HCT116 (cell line): ENCODE data around the gene PIGN. TPM values are rescaled to one million over a fixed set of nuclear protein-coding genes. Genes with fewer than 3 reads are reported as not detected.

Experiments used
- ATAC-seq: fragments of 200-7000 bp; cut with Tn5 transposase; 2 replicates; pipeline ENCODE4 v1.9.1; 2020; ENCODE audit warnings: mild to moderate bottlenecking, moderate library complexity
- BruUV-seq: library from RNA; stranded (reverse); fragments of 400-500 nt; replicated peaks from 2 replicates; lab custom pipeline; 2021; lab: Mats Ljungman, UMichigan
- CTCF ChIA-PET: fragments of 300-600 bp; sonication (Branson Sonifier 250); formaldehyde crosslinking; loops from one replicate; lab custom pipeline; 2021; ENCODE audit warnings: antibody characterized with exemption; lab: Charles Lee
- POLR2A ChIA-PET: fragments of 300-600, 350-600 bp; sonication (Branson Sonifier 250); formaldehyde crosslinking; loops from one replicate; lab custom pipeline; 2021; ENCODE audit warnings: antibody characterized with exemption; lab: Charles Lee
- RAD21 ChIA-PET, 2 experiments: fragments of 300-600 bp; sonication (Branson Sonifier 250); formaldehyde crosslinking; loops; one replicate each; lab custom pipeline; 2023; ENCODE audit warnings: low total read pairs in 2 of 2; ENCODE audit not compliant: uncharacterized antibody in 2 of 2, unreplicated experiment in 2 of 2, low non-redundant PET in 1 of 2; lab: Charles Lee
- DNase-seq: peaks from one replicate; pipeline ENCODE4 v3.0.0-alpha.2; 2010; ENCODE audit warnings: low read depth, low spot score
- H2AFZ ChIP-seq: fragments of 200-600 bp; shearing (Covaris generic), sonication (generic); 2 replicates; pipeline ENCODE4 v1.6.1; 2017; ENCODE audit warnings: low read depth, mixed run types, mixed read lengths, antibody characterized with exemption, low read length; ENCODE audit not compliant: poor library complexity, severe bottlenecking
- H3K27ac ChIP-seq: 2 replicates; pipeline ENCODE4 v1.5.1; 2012; ENCODE audit warnings: low read depth, low read length
- H3K27me3 ChIP-seq: fragments of 200-600 bp; sonication (generic); 2 replicates; pipeline ENCODE4 v1.6.1; 2016; ENCODE audit warnings: mixed run types, low read length, mixed read lengths; ENCODE audit not compliant: insufficient read depth
- H3K36me3 ChIP-seq, 2 experiments: fragments of 200-500 bp in 1 of 2; fragments of 200-600 bp in 1 of 2; sonication (Bioruptor generic) in 1 of 2; sonication (generic) in 1 of 2; 2 replicates each; pipeline versions ENCODE4 v1.5.1 to v1.6.1; 2014 to 2016; ENCODE audit warnings: low read length in 2 of 2, inconsistent platforms in 1 of 2, mixed read lengths in 1 of 2, mixed run types in 1 of 2; ENCODE audit not compliant: insufficient read depth in 2 of 2, control insufficient read depth in 1 of 2
- H3K4me1 ChIP-seq, 2 experiments: fragments of 200-600 bp in 1 of 2; sonication (generic) in 1 of 2; 2 replicates each; pipeline versions ENCODE4 v1.5.1 to v1.6.1; 2012 to 2017; ENCODE audit warnings: low read length in 2 of 2, inconsistent platforms in 1 of 2, mild to moderate bottlenecking in 1 of 2, mixed read lengths in 1 of 2, mixed run types in 1 of 2, moderate library complexity in 1 of 2; ENCODE audit not compliant: insufficient read depth in 2 of 2, control insufficient read depth in 1 of 2
- H3K4me2 ChIP-seq: fragments of 200-600 bp; sonication (generic); 2 replicates; pipeline ENCODE4 v1.6.1; 2017; ENCODE audit warnings: mixed run types, low read length, mixed read lengths
- H3K4me3 ChIP-seq, 2 experiments: fragments of 200-600 bp in 1 of 2; sonication (generic) in 1 of 2; replicated peaks in 1 of 2; 2 replicates each; pipeline ENCODE4 v1.5.1; 2011 to 2016; ENCODE audit warnings: low read length in 2 of 2, control low read depth in 1 of 2, low read depth in 1 of 2, mild to moderate bottlenecking in 1 of 2, mixed read lengths in 1 of 2, mixed run types in 1 of 2
- H3K79me2 ChIP-seq: fragments of 200-600 bp; sonication (generic); 2 replicates; pipeline ENCODE4 v1.6.1; 2017; ENCODE audit warnings: mild to moderate bottlenecking, mixed run types, low read length, moderate library complexity, mixed read lengths; ENCODE audit not compliant: insufficient read depth
- H3K9ac ChIP-seq: fragments of 200-600 bp; sonication (generic); 2 replicates; pipeline ENCODE4 v1.6.1; 2016; ENCODE audit warnings: low read length, mixed read lengths
- H3K9me2 ChIP-seq: fragments of 200-600 bp; sonication (generic), shearing (Covaris generic); 2 replicates; pipeline ENCODE4 v1.6.1; 2017; ENCODE audit warnings: mixed run types, mild to moderate bottlenecking, moderate library complexity; ENCODE audit not compliant: insufficient read depth
- H3K9me3 ChIP-seq, 2 experiments: fragments of 200-500 bp in 1 of 2; fragments of 200-600 bp in 1 of 2; sonication (Bioruptor generic) in 1 of 2; sonication (generic) in 1 of 2; 2 replicates each; pipeline ENCODE4 v1.6.1; 2014 to 2017; ENCODE audit warnings: low read length in 2 of 2, mixed read lengths in 2 of 2, inconsistent platforms in 1 of 2, low read depth in 1 of 2, mild to moderate bottlenecking in 1 of 2, mixed run types in 1 of 2, moderate library complexity in 1 of 2; ENCODE audit not compliant: control insufficient read depth in 1 of 2, insufficient read depth in 1 of 2
- H4K20me1 ChIP-seq: fragments of 200-600 bp; sonication (generic), shearing (Covaris generic); 2 replicates; pipeline ENCODE4 v1.6.1; 2017; ENCODE audit warnings: mixed run types, mild to moderate bottlenecking, moderate library complexity; ENCODE audit not compliant: insufficient read depth
- CBX3 ChIP-seq: IDR thresholded peaks from 2 replicates; pipeline ENCODE4 v1.6.1; 2012; ENCODE audit warnings: low read depth
- CTCF ChIP-seq, 3 experiments: fragments of 200-600 bp in 1 of 3; sonication (generic) in 1 of 3; IDR thresholded peaks in 2 of 3; conservative IDR thresholded peaks in 1 of 3; 2 replicates each; pipeline ENCODE4 v1.5.1; 2012 to 2017; ENCODE audit warnings: low read depth in 2 of 3, low read length in 2 of 3, antibody characterized with exemption in 1 of 3, borderline replicate concordance in 1 of 3, control low read depth in 1 of 3, mild to moderate bottlenecking in 1 of 3, mixed read lengths in 1 of 3, mixed run types in 1 of 3, moderate library complexity in 1 of 3; ENCODE audit not compliant: insufficient read depth in 1 of 3
- EGR1 ChIP-seq: IDR thresholded peaks from 2 replicates; pipeline ENCODE4 v1.6.1; 2012; ENCODE audit warnings: low read depth
- ELF1 ChIP-seq: IDR thresholded peaks from 2 replicates; pipeline ENCODE4 v1.6.1; 2012; ENCODE audit warnings: low read depth, borderline replicate concordance
- EZH2 ChIP-seq: fragments of 200-600 bp; sonication (generic); IDR thresholded peaks from 2 replicates; pipeline ENCODE4 v1.6.1; 2017; ENCODE audit warnings: antibody characterized with exemption, mixed run types
- EZH2phosphoT487 ChIP-seq: fragments of 200-600 bp; IDR thresholded peaks from 2 replicates; pipeline ENCODE4 v1.6.1; 2018; ENCODE audit warnings: antibody characterized with exemption, borderline replicate concordance
- JUND ChIP-seq: IDR thresholded peaks from 2 replicates; pipeline ENCODE4 v1.6.1; 2012
- MAX ChIP-seq: IDR thresholded peaks from 2 replicates; pipeline ENCODE4 v1.6.1; 2012
- RAD21 ChIP-seq: IDR thresholded peaks from 2 replicates; pipeline ENCODE4 v1.6.1; 2012; ENCODE audit warnings: low read depth, mild to moderate bottlenecking
- REST ChIP-seq: IDR thresholded peaks from 2 replicates; pipeline ENCODE4 v1.6.1; 2012; ENCODE audit warnings: low read depth
- SIN3A ChIP-seq: IDR thresholded peaks from 2 replicates; pipeline ENCODE4 v1.6.1; 2012; ENCODE audit warnings: low read depth
- ZBTB33 ChIP-seq: IDR thresholded peaks from 2 replicates; pipeline ENCODE4 v1.6.1; 2011; ENCODE audit warnings: mild to moderate bottlenecking, low read length, moderate library complexity; ENCODE audit not compliant: insufficient replicate concordance; ENCODE audit errors: extremely low read depth
- ZFX ChIP-seq: fragments of 450-650 bp; IDR thresholded peaks from 2 replicates; pipeline ENCODE4 v1.6.1; 2017
- ZNF274 ChIP-seq: fragments of 200-500 bp; sonication (Bioruptor generic); IDR thresholded peaks from 2 replicates; pipeline ENCODE4 v1.6.1; 2014; ENCODE audit warnings: mild to moderate bottlenecking, low read depth, low read length, inconsistent platforms
- intact Hi-C: fragments of 100-400 bp; cut with micrococcal nuclease; formaldehyde crosslinking; loops from 2 replicates; pipeline ENCODE4 v1.10.0; 2022
- total RNA-seq: library from RNA; stranded (reverse); gene quantifications from one replicate; pipeline ENCODE4 v1.2.1, GENCODE V29; 2021; ENCODE audit not compliant: unreplicated experiment

The PIGN gene
- total RNA-seq, 1 experiment from 2014 or later: 12.2 TPM

- no peaks in the 10 kb centered on the region for H3K27me3 ChIP-seq
- no peaks in the 10 kb centered on the region for H3K4me1 ChIP-seq
- no peaks in the 10 kb centered on the region for H3K9me3 ChIP-seq
- POLR2A ChIA-PET: no interaction called here
- no peak overlapping the region for H3K4me2 ChIP-seq
- no peak for DNase-seq
- TF ChIP-seq EGR1 (no peak), MAX (no peak), ZFX (no peak), JUND (no peak)
- TF ChIP-seq, all 23 proteins: peak for 0
- ATAC-seq: no peak
- Histone ChIP-seq H4K20me1 (no peaks in the 10 kb centered on the region), H3K9me2 (no peaks in the 10 kb centered on the region), H3K9ac (no peak overlapping the region), H3K4me3 (no peak overlapping the region), H3K79me2 (no peaks in the 10 kb centered on the region), H3K36me3 (no peaks in the 10 kb centered on the region), H2AFZ (no peak overlapping the region), H3K27ac (no peak overlapping the region)
- CTCF ChIA-PET: no interaction called here
- RAD21 ChIA-PET: interaction anchor here in 1 of 2 experiments (0.6 kb wide), 1 partner anchor 83 kb away, joined by 3 read pairs; no protein-coding TSS in a partner anchor
- no TSS peak for BruUV-seq
- intact Hi-C loops: no loop called here
These were observed 67.0 kb downstream of the PIGN start for GRCh38 chr18:62119884-62120283.

- BruUV-seq: no TSS peak
- Histone ChIP-seq H3K4me3 (no peak overlapping the region), H3K79me2 (no peaks in the 10 kb centered on the region), H3K27me3 (no peaks in the 10 kb centered on the region), H4K20me1 (no peaks in the 10 kb centered on the region), H3K9ac (no peak overlapping the region), H3K4me2 (no peak overlapping the region), H3K4me1 (no peaks in the 10 kb centered on the region), H2AFZ (no peak overlapping the region), H3K36me3 (no peaks in the 10 kb centered on the region), H3K9me2 (no peaks in the 10 kb centered on the region), H3K9me3 (no peaks in the 10 kb centered on the region), H3K27ac (no peak overlapping the region)
- POLR2A ChIA-PET: no interaction called here
- CTCF ChIA-PET: no interaction called here
- DNase-seq (no peak), ATAC-seq (no peak)
- intact Hi-C loops: no loop called here
- RAD21 ChIA-PET: no interaction called here
- TF ChIP-seq CBX3: no peak
- no peak for TF ChIP-seq ZNF274
- TF ChIP-seq SIN3A: no peak
- no peak for TF ChIP-seq EZH2
- TF ChIP-seq EZH2phosphoT487: no peak
- no peak for TF ChIP-seq ZBTB33
- TF ChIP-seq ELF1: no peak
- TF ChIP-seq CTCF (IDR thresholded peaks at IDR 0.05 in 2 of 3, conservative IDR thresholded peaks at IDR 0.05 in 1 of 3; ENCODE audit: borderline replicate concordance in 1 of 3, insufficient read depth in 1 of 3, low read depth in 2 of 3, low read length in 2 of 3): no peak
- TF ChIP-seq REST: no peak
- TF ChIP-seq RAD21: no peak
These were observed 68.5 kb downstream of the PIGN start for GRCh38 chr18:62118328-62118727.
